DND-41 (cell line): Measurements from ENCODE around the gene TCP10L.
A peak's percentile ranks its signal among the peaks of the same experiment; 100 is the strongest.

ENCODE experiments used
- ATAC-seq: fragments of 200-7000 bp; cut with Tn5 transposase; 3 replicates; pipeline ENCODE4 v1.9.1; 2021; ENCODE audit warnings: low read depth; ENCODE audit not compliant: insufficient read depth
- DNase-seq: peaks from one replicate; pipeline ENCODE4 v3.0.0-alpha.2; 2020
- H2AFZ ChIP-seq: 2 replicates; pipeline ENCODE4 v1.6.0; 2012; ENCODE audit warnings: low read depth, low read length
- H3K27ac ChIP-seq: 2 replicates; pipeline ENCODE4 v1.5.1; 2012; ENCODE audit warnings: low read length, inconsistent platforms
- H3K27me3 ChIP-seq: fragments of 200-600 bp; sonication (generic); 2 replicates; pipeline ENCODE4 v1.6.0; 2012; ENCODE audit warnings: low read length, mild to moderate bottlenecking, inconsistent platforms; ENCODE audit not compliant: insufficient read depth, poor library complexity
- H3K36me3 ChIP-seq: 2 replicates; pipeline ENCODE4 v1.5.1; 2012; ENCODE audit warnings: low read length, inconsistent platforms; ENCODE audit not compliant: insufficient read depth
- H3K4me1 ChIP-seq: 2 replicates; pipeline ENCODE4 v1.5.1; 2012; ENCODE audit warnings: mild to moderate bottlenecking, low read length; ENCODE audit not compliant: insufficient read depth
- H3K4me2 ChIP-seq: 2 replicates; pipeline ENCODE4 v1.6.0; 2012; ENCODE audit warnings: mild to moderate bottlenecking, moderate library complexity, low read length, inconsistent platforms; ENCODE audit not compliant: insufficient read depth
- H3K4me3 ChIP-seq, 2 experiments: fragments of 200-600 bp in 1 of 2; shearing (Covaris generic) in 1 of 2; 2 replicates each; pipeline ENCODE4 v1.5.1; 2012 to 2016; ENCODE audit warnings: inconsistent platforms in 2 of 2, low read length in 2 of 2, mild to moderate bottlenecking in 2 of 2, low read depth in 1 of 2, moderate library complexity in 1 of 2
- H3K79me2 ChIP-seq: 2 replicates; pipeline ENCODE4 v1.6.0; 2012; ENCODE audit warnings: low read length, inconsistent platforms; ENCODE audit not compliant: insufficient read depth
- H3K9ac ChIP-seq: 2 replicates; pipeline ENCODE4 v1.6.0; 2012; ENCODE audit warnings: low read depth, mild to moderate bottlenecking, inconsistent platforms, low read length, moderate library complexity
- H3K9me3 ChIP-seq: 2 replicates; pipeline ENCODE4 v1.5.1; 2012; ENCODE audit warnings: low read length, moderate library complexity, mild to moderate bottlenecking, inconsistent platforms; ENCODE audit not compliant: insufficient read depth, severe bottlenecking
- H4K20me1 ChIP-seq: 2 replicates; pipeline ENCODE4 v1.6.0; 2012; ENCODE audit warnings: low read length; ENCODE audit not compliant: insufficient read depth
- EZH2 ChIP-seq: IDR thresholded peaks from 3 replicates; pipeline ENCODE4 v1.6.1; 2012; ENCODE audit warnings: borderline replicate concordance, low read depth, mild to moderate bottlenecking, moderate library complexity, low read length, inconsistent platforms; ENCODE audit not compliant: severe bottlenecking
- TF ChIP-seq, protein P1 (sequence below): IDR thresholded peaks from 2 replicates; pipeline ENCODE4 v1.5.1; 2012; ENCODE audit warnings: borderline replicate concordance, low read length, moderate library complexity, mild to moderate bottlenecking; ENCODE audit not compliant: poor library complexity, severe bottlenecking; ENCODE audit errors: extremely low read depth

Gene TCP10L

DNA sequence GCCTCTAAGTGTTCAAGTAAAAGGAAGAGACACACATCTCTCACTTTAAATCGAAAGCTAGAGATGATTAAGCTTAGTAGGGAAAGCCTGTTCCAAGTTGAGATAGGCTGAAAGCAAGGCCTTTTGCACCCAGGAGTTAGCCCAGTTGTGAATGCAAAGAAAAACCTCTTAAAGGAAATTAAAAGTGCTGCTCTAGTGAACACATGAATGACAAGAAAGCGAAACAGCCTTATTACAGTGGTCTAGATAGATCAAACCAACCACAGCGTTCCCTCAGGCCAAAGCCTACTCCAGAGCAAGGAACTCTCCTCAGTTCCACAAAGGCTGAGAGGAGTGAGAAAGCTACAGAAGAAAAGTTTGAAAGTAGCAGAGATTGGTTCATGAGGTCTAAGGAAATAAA lies 14.9 kb downstream of the TCP10L start:
- no peaks in the 10 kb centered on the region for H3K36me3 ChIP-seq
- H3K4me2 ChIP-seq, result peak overlapping the region; percentile 96; the same call in 1 of the 2 replicates

DNA sequence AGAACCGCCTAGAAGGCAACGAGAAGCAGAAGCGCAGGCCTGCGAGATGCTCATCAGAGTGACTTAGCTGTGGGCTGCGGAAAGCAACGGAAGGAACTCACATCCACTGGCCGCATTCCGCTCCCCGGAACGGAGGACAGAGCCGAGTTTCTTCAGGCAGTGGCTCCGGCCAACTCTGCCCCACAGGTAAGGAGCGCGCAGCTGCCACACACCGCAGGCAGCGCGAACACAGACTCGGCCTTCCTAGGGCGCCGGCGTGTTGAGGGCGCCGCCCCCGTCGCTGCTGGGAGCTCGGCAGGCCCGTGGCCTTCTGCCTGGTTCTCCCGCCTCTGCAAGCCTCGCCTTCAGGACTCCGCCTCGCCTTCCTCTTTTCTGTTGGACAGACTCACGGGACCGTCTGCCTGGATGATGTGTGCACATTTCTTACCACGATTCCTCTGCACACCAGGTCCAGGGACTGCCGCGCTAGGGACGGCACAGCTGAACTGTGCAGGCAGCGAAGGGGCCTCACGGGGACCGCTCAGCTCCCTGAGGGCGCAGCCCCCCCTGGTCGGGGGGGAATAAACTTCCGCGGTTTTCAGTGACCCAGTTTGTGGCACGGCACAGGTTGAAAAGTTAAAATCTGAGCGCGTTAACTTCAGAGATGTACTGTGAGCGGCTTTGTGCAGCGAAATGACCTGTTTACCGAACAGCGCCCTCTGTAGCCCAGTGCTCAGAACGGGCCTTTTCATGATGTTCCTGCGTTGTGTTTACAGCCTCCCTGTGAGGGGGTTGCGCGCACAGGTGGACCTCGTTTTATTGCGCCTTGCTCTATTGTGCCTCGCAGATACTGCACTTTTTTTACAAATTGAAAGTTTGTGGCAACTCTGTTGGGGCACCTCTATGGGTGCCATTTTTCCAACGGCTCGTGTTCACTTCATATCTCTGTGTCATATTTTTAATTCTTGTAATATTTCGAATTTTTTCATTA lies 15.8 kb downstream of the TCP10L start:
- peaks cover 25% of the 10 kb centered on the region for H3K4me1 ChIP-seq
- H3K4me3 ChIP-seq, result peak overlapping the region; percentile 17 to 59; a peak in 3 of 4 replicates
- H3K9ac ChIP-seq, result peak overlapping the region; percentile 54
- no peaks in the 10 kb centered on the region for H3K79me2 ChIP-seq
- H3K27me3 ChIP-seq, result no peaks in the 10 kb centered on the region
- ATAC-seq, result peak; percentile 89
- H3K4me2 ChIP-seq, result peak overlapping the region; percentile 96
- TF ChIP-seq EZH2, result no peak
- TF ChIP-seq, protein P1, sequence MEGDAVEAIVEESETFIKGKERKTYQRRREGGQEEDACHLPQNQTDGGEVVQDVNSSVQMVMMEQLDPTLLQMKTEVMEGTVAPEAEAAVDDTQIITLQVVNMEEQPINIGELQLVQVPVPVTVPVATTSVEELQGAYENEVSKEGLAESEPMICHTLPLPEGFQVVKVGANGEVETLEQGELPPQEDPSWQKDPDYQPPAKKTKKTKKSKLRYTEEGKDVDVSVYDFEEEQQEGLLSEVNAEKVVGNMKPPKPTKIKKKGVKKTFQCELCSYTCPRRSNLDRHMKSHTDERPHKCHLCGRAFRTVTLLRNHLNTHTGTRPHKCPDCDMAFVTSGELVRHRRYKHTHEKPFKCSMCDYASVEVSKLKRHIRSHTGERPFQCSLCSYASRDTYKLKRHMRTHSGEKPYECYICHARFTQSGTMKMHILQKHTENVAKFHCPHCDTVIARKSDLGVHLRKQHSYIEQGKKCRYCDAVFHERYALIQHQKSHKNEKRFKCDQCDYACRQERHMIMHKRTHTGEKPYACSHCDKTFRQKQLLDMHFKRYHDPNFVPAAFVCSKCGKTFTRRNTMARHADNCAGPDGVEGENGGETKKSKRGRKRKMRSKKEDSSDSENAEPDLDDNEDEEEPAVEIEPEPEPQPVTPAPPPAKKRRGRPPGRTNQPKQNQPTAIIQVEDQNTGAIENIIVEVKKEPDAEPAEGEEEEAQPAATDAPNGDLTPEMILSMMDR, result peak; percentile 95
- peak; percentile 88 for DNase-seq
- H2AFZ ChIP-seq, result peak overlapping the region; percentile 75
- no peaks in the 10 kb centered on the region for H4K20me1 ChIP-seq
- peak overlapping the region; percentile 65 for H3K27ac ChIP-seq
- no peaks in the 10 kb centered on the region for H3K9me3 ChIP-seq
- H3K36me3 ChIP-seq, result no peaks in the 10 kb centered on the region

More for the DNA sequence above, 14.9 kb downstream of the TCP10L start:
- Histone ChIP-seq H3K9ac (no peak overlapping the region), H4K20me1 (no peaks in the 10 kb centered on the region), H3K27me3 (no peaks in the 10 kb centered on the region), H3K27ac (no peak overlapping the region), H3K79me2 (no peaks in the 10 kb centered on the region), H3K4me3 (no peak overlapping the region), H3K9me3 (no peaks in the 10 kb centered on the region), H3K4me1 (peaks cover 25% of the 10 kb centered on the region), H2AFZ (peak overlapping the region; percentile 75)
- TF ChIP-seq, protein P1, result no peak
- no peak for TF ChIP-seq EZH2
- DNase-seq, result no peak
- no peak for ATAC-seq

DNA sequence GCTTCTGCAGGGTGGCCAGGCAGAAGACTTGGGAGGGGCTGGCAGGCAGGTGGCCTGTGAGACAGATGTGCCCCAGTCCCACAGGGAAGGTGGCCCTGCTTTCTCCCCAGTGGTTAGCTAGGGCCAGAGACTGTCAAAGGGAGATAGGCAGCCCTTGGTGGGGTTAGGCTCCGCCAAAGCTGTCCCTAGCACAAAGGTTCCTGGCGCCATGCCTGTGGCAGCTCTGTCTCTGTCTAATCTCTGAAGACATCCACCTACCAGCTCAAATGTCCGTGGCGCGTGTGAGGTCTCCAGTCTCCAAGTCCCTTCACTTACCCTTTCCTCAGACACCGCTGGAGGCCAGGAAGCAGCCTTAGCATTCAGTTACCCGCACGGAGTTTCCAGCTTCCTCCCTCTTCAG lies 17.7 kb downstream of the TCP10L start:
- Histone ChIP-seq H3K9me3 (no peaks in the 10 kb centered on the region), H4K20me1 (no peaks in the 10 kb centered on the region), H3K27ac (no peak overlapping the region), H3K27me3 (no peaks in the 10 kb centered on the region), H3K4me2 (no peak overlapping the region), H3K36me3 (no peaks in the 10 kb centered on the region), H2AFZ (no peak overlapping the region), H3K79me2 (no peaks in the 10 kb centered on the region), H3K9ac (no peak overlapping the region), H3K4me3 (no peak overlapping the region), H3K4me1 (peaks cover 25% of the 10 kb centered on the region)
- ATAC-seq (no peak), DNase-seq (no peak)
- TF ChIP-seq, protein P1, result no peak
